ENCODE results near the gene DGLUCY.

- no peak for TF ChIP-seq CTCF (IDR thresholded peaks at IDR 0.05; ENCODE audit: poor library complexity)
- no peak for TF ChIP-seq EZH2phosphoT487 (IDR thresholded peaks at IDR 0.05; ENCODE audit: low read depth, severe bottlenecking, unreplicated experiment)
- TF ChIP-seq EZH2 (IDR thresholded peaks at IDR 0.05; ENCODE audit: borderline replicate concordance): no peak
Observed at GRCh38 chr14:91139776-91140175, 25.9 kb downstream of the DGLUCY start.
